ENCODE measurements around the gene CLCN3. TPM values are rescaled to one million over a fixed set of nuclear protein-coding genes. Genes with fewer than 3 reads are reported as not detected.

Gene CLCN3
- total RNA-seq, 3 donors from 2014 or later (not counting 1 experiment from before 2014, with no cell fraction given) = 20.7 to 26.0 (median 21.0) TPM

GRCh38 chr4:169655401-169655800 is 35.0 kb downstream of the CLCN3 start:
- Mint-ChIP-seq H3K27ac (no peak overlapping the region), H3K27me3 (ENCODE audit: low read depth in 2 of 2) (no peaks in the 10 kb centered on the region), H3K4me1 (peaks cover 29 to 36% of the 10 kb centered on the region in 2 donors), H3K36me3 (no peaks in the 10 kb centered on the region), H3K4me3 (no peak overlapping the region), H3K9me3 (no peaks in the 10 kb centered on the region)
- no peak overlapping the region for H3K4me3 ChIP-seq (ENCODE audit: low read length)
- TF ChIP-seq CTCF (IDR thresholded peaks at IDR 0.05) = no peak
- H3K36me3 ChIP-seq (ENCODE audit: control insufficient read depth, insufficient read depth, low read length) = no peaks in the 10 kb centered on the region
- H3K27me3 ChIP-seq (ENCODE audit: control insufficient read depth, insufficient read depth, low read length) = no peaks in the 10 kb centered on the region
- intact Hi-C loops (cut with micrococcal nuclease) = no loop called here
- no peak overlapping the region for H3K27ac ChIP-seq (ENCODE audit: low read length)
- H3K9me3 ChIP-seq (ENCODE audit: control insufficient read depth, insufficient read depth, low read length) = no peaks in the 10 kb centered on the region
- H3K4me1 ChIP-seq (ENCODE audit: control insufficient read depth, insufficient read depth, low read length) = peaks cover 2% of the 10 kb centered on the region
- WGBS (ENCODE audit: insufficient coverage) = 99% methylated on average over 6 of the region's 6 CpGs
- DNase-seq = no peak
- ATAC-seq = no peak

- WGBS (ENCODE audit: insufficient coverage) = 86% methylated on average over 2 of the region's 3 CpGs
- peaks cover 24 to 32% of the 10 kb centered on the region in 2 donors for H3K4me1 Mint-ChIP-seq
- Histone ChIP-seq H3K27me3 (ENCODE audit: control insufficient read depth, insufficient read depth, low read length) (no peaks in the 10 kb centered on the region), H3K9me3 (ENCODE audit: control insufficient read depth, insufficient read depth, low read length) (no peaks in the 10 kb centered on the region), H3K27ac (ENCODE audit: low read length) (no peak overlapping the region), H3K4me3 (ENCODE audit: low read length) (no peak overlapping the region), H3K4me1 (ENCODE audit: control insufficient read depth, insufficient read depth, low read length) (peaks cover 4% of the 10 kb centered on the region), H3K36me3 (ENCODE audit: control insufficient read depth, insufficient read depth, low read length) (no peaks in the 10 kb centered on the region)
- no peak overlapping the region for H3K4me3 Mint-ChIP-seq
- ATAC-seq (no peak), DNase-seq (no peak)
- H3K36me3 Mint-ChIP-seq = no peaks in the 10 kb centered on the region
- H3K27ac Mint-ChIP-seq = peak overlapping the region in 1 of 2 donors; percentile 4
- no peaks in the 10 kb centered on the region for H3K27me3 Mint-ChIP-seq (ENCODE audit: low read depth in 2 of 2)
- H3K9me3 Mint-ChIP-seq = no peaks in the 10 kb centered on the region
- no peak for TF ChIP-seq CTCF (IDR thresholded peaks at IDR 0.05)
- intact Hi-C loops (cut with micrococcal nuclease) = no loop called here
Observed at GRCh38 chr4:169657470-169658107, 37.2 kb downstream of the CLCN3 start.

- Histone ChIP-seq H3K36me3 (ENCODE audit: control insufficient read depth, insufficient read depth, low read length) (no peaks in the 10 kb centered on the region), H3K27ac (ENCODE audit: low read length) (no peak overlapping the region), H3K9me3 (ENCODE audit: control insufficient read depth, insufficient read depth, low read length) (no peaks in the 10 kb centered on the region), H3K27me3 (ENCODE audit: control insufficient read depth, insufficient read depth, low read length) (no peaks in the 10 kb centered on the region), H3K4me1 (ENCODE audit: control insufficient read depth, insufficient read depth, low read length) (peaks cover 4% of the 10 kb centered on the region), H3K4me3 (ENCODE audit: low read length) (no peak overlapping the region)
- ATAC-seq (no peak), DNase-seq (no peak)
- H3K4me1 Mint-ChIP-seq = peaks cover 18 to 26% of the 10 kb centered on the region in 2 donors
- peak overlapping the region in 1 of 2 donors; percentile 93 for H3K27ac Mint-ChIP-seq
- intact Hi-C loops (cut with micrococcal nuclease) = no loop called here
- no peak overlapping the region for H3K4me3 Mint-ChIP-seq
- H3K9me3 Mint-ChIP-seq = no peaks in the 10 kb centered on the region
- H3K27me3 Mint-ChIP-seq (ENCODE audit: low read depth in 2 of 2) = no peaks in the 10 kb centered on the region
- WGBS (ENCODE audit: insufficient coverage) = no CpG with 5 or more reads among the region's 2 CpGs
- TF ChIP-seq CTCF (IDR thresholded peaks at IDR 0.05) = no peak
- no peaks in the 10 kb centered on the region for H3K36me3 Mint-ChIP-seq
Observed at GRCh38 chr4:169658196-169658595, 37.8 kb downstream of the CLCN3 start.
